SK-N-SH treated with all-trans-retinoic acid at 6 μM for 48 hours (cell line): ENCODE data around the gene CATSPER3.

Experiments used
- ATAC-seq: fragments of 200-7000 bp; cut with Tn5 transposase; 3 replicates; pipeline ENCODE4 v1.9.1; 2020; ENCODE audit warnings: mild to moderate bottlenecking, moderate library complexity
- ARNTL ChIP-seq: fragments of 450-650 bp; formaldehyde crosslinking; IDR thresholded peaks from 2 replicates; pipeline ENCODE4 v1.5.0; 2020; ENCODE audit warnings: low read depth, mild to moderate bottlenecking, moderate library complexity, borderline replicate concordance
- BACH2 ChIP-seq: fragments of 250-450 bp; sonication (Bioruptor Pico); IDR thresholded peaks from 2 replicates; pipeline ENCODE4 v1.9.0; 2021; ENCODE audit warnings: mild to moderate bottlenecking, borderline replicate concordance
- CREB5 ChIP-seq: fragments of 250-450 bp; sonication (Bioruptor Pico); IDR thresholded peaks from 2 replicates; pipeline ENCODE4 v1.5.1; 2020; ENCODE audit warnings: low read depth, mild to moderate bottlenecking, moderate library complexity
- CSDC2 ChIP-seq: fragments of 250-450 bp; sonication (Bioruptor Pico); IDR thresholded peaks from 2 replicates; pipeline ENCODE4 v1.5.0; 2020; ENCODE audit warnings: mild to moderate bottlenecking, moderate library complexity
- CSRNP3 ChIP-seq: fragments of 250-450 bp; sonication (Bioruptor Pico); IDR thresholded peaks from 2 replicates; pipeline ENCODE4 v1.5.1; 2021; ENCODE audit warnings: mild to moderate bottlenecking, moderate library complexity
- ESRRG ChIP-seq: fragments of 250-450 bp; sonication (Bioruptor Pico); IDR thresholded peaks from 2 replicates; pipeline ENCODE4 v1.6.1; 2021; ENCODE audit warnings: mild to moderate bottlenecking
- GLIS3 ChIP-seq: fragments of 250-450 bp; sonication (Bioruptor Pico); IDR thresholded peaks from 2 replicates; pipeline ENCODE4 v1.5.0; 2020; ENCODE audit warnings: mild to moderate bottlenecking, moderate library complexity
- ISL1 ChIP-seq: fragments of 250-450 bp; sonication (Bioruptor Pico); IDR thresholded peaks from 2 replicates; pipeline ENCODE4 v2.1.2; 2022; ENCODE audit warnings: mild to moderate bottlenecking, moderate library complexity
- OSR1 ChIP-seq: fragments of 250-450 bp; sonication (Bioruptor Pico); IDR thresholded peaks from 2 replicates; pipeline ENCODE4 v1.8.0; 2022; ENCODE audit warnings: moderate library complexity, mild to moderate bottlenecking, inconsistent platforms
- PATZ1 ChIP-seq: fragments of 250-450 bp; sonication (Bioruptor Pico); IDR thresholded peaks from 2 replicates; pipeline ENCODE4 v1.8.0; 2020; ENCODE audit warnings: mild to moderate bottlenecking, moderate library complexity, borderline replicate concordance
- POU6F1 ChIP-seq: fragments of 250-450 bp; sonication (Bioruptor Pico); IDR thresholded peaks from 2 replicates; pipeline ENCODE4 v1.8.0; 2021; ENCODE audit warnings: low read depth, mild to moderate bottlenecking, moderate library complexity, borderline replicate concordance
- PPARA ChIP-seq: fragments of 250-450 bp; sonication (Bioruptor Pico); IDR thresholded peaks from 2 replicates; pipeline ENCODE4 v1.5.0; 2020; ENCODE audit warnings: mild to moderate bottlenecking, borderline replicate concordance
- RARB ChIP-seq: fragments of 250-450 bp; sonication (Bioruptor Pico); IDR thresholded peaks from 2 replicates; pipeline ENCODE4 v1.8.0; 2021; ENCODE audit warnings: mild to moderate bottlenecking, moderate library complexity
- SNAI2 ChIP-seq: fragments of 250-450 bp; sonication (Bioruptor Pico); IDR thresholded peaks from 2 replicates; pipeline ENCODE4 v1.5.0; 2020; ENCODE audit warnings: mild to moderate bottlenecking, moderate library complexity
- TOX ChIP-seq: fragments of 250-450 bp; sonication (Bioruptor Pico); IDR thresholded peaks from 2 replicates; pipeline ENCODE4 v1.8.0; 2021; ENCODE audit warnings: mild to moderate bottlenecking, moderate library complexity, borderline replicate concordance
- ZC3H10 ChIP-seq: fragments of 250-450 bp; sonication (Bioruptor Pico); IDR thresholded peaks from 2 replicates; pipeline ENCODE4 v1.5.1; 2021; ENCODE audit warnings: mild to moderate bottlenecking, moderate library complexity
- ZFP30 ChIP-seq: fragments of 450-650 bp; formaldehyde crosslinking; IDR thresholded peaks from 2 replicates; pipeline ENCODE4 v1.5.0; 2022; ENCODE audit warnings: mild to moderate bottlenecking, moderate library complexity
- ZNF565 ChIP-seq: fragments of 450-650 bp; formaldehyde crosslinking; conservative IDR thresholded peaks from 2 replicates; pipeline ENCODE4 v1.5.0; 2020; ENCODE audit warnings: low read depth, mild to moderate bottlenecking, moderate library complexity
- ZNF70 ChIP-seq: fragments of 450-650 bp; formaldehyde crosslinking; IDR thresholded peaks from 2 replicates; pipeline ENCODE4 v1.5.0; 2020; ENCODE audit warnings: mild to moderate bottlenecking, moderate library complexity
- ZNF8 ChIP-seq: fragments of 450-650 bp; formaldehyde crosslinking; IDR thresholded peaks from 2 replicates; pipeline ENCODE4 v1.5.0; 2020; ENCODE audit warnings: mild to moderate bottlenecking, moderate library complexity

Gene CATSPER3

GRCh38 chr5:134967607-134968006 lies at the start of gene CATSPER3:
TSS of gene CATSPER3 (plus strand) at chr5:134967907. CDS start at chr5:134967992, 85 bp downstream.
- TF ChIP-seq TOX (no peak), PPARA (CRISPR knock-in tag) (no peak), CSRNP3 (CRISPR knock-in tag) (no peak), POU6F1 (CRISPR knock-in tag) (no peak), RARB (no peak), CREB5 (CRISPR knock-in tag) (no peak), CSDC2 (CRISPR knock-in tag) (no peak), GLIS3 (CRISPR knock-in tag) (no peak), ZC3H10 (CRISPR knock-in tag) (no peak), ISL1 (CRISPR knock-in tag) (no peak), ZNF8 (CRISPR knock-in tag) (no peak)
- no peak for ATAC-seq

GRCh38 chr5:134918861-134919260 lies 48.8 kb upstream of the CATSPER3 start:
- TF ChIP-seq PPARA (CRISPR knock-in tag) = no peak
- TF ChIP-seq ESRRG (CRISPR knock-in tag) = no peak
- no peak for TF ChIP-seq TOX
- no peak for TF ChIP-seq CREB5 (CRISPR knock-in tag)
- no peak for TF ChIP-seq PATZ1 (CRISPR knock-in tag)
- TF ChIP-seq OSR1 (CRISPR knock-in tag) = no peak
- TF ChIP-seq, all 23 proteins: peak for 0
- ATAC-seq = no peak

- no peak for ATAC-seq
- TF ChIP-seq GLIS3 (CRISPR knock-in tag) (no peak), TOX (no peak), PATZ1 (CRISPR knock-in tag) (no peak), ZNF565 (CRISPR knock-in tag) (no peak), SNAI2 (no peak), RARB (no peak), POU6F1 (CRISPR knock-in tag) (no peak), ZNF70 (CRISPR knock-in tag) (no peak), BACH2 (CRISPR knock-in tag) (no peak), ESRRG (CRISPR knock-in tag) (no peak), ZFP30 (no peak), ARNTL (no peak), CSDC2 (CRISPR knock-in tag) (no peak)
- TF ChIP-seq, all 23 proteins: peak for 0
Measured at GRCh38 chr5:134920848-134921575, 46.7 kb upstream of the CATSPER3 start.
